ENCODE results near the gene SMIM38. TPM values are rescaled to one million over a fixed set of nuclear protein-coding genes. Genes with fewer than 3 reads are reported as not detected.

SMIM38 gene
- total RNA-seq, 4 donors from 2014 or later = 2.9 to 10.1 TPM; not detected in 2

DNA sequence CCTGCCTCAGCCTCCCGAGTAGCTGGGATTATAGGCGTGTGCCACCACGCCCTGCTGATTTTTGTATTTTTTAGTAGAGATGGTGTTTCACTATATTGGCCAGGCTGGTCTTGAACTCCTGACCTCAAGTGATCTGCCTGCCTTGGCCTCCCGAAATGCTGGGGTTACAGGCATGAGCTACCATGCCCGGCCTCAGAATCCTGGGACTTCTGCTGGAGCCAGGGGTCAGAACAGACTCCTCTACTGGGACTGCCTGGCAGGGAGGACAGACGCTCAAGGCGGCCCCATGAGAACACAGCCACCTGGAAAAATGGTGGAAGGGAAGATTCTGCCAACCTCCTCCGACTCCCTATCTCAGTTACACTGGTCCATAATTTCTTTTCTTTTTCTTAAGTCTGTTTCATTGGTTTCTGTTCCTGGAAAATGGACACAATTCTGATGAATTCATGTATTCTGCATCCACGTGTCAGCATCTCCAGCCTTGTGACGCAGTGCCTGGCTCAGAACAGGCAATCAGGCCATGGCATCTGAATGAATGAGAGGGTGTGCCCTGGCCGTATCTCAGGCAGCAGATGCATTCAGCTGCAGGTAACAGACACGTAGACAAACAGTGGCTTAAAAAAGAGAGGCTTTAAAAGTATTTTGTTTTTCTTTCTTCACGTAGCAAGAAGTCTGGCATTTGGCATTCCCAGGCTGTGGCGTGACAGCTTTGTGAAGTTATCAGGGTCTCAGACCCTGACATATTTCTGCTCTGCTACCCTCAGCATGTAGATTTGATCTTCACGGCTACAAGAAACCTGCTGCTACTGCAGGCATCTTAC lies 4.8 kb downstream of the SMIM38 start:
- Histone ChIP-seq H3K27ac (no peak overlapping the region), H3K9me3 (no peaks in the 10 kb centered on the region), H3K36me3 (no peaks in the 10 kb centered on the region), H3K4me1 (peaks cover 0 to 12% (median 9%) of the 10 kb centered on the region in 4 donors), H3K4me3 (no peak overlapping the region), H3K27me3 (peaks cover 10% of the 10 kb centered on the region)
- in situ Hi-C loops (cut with MboI; ENCODE audit: low pct_ligation_motif_present in 1 of 4, low pct_unique_long_range_greater_than_20kb in 1 of 4, low sequenced_read_pairs in 3 of 4) = no loop called here
- intact Hi-C loops (cut with DNase I; ENCODE audit: low total_unique reads) = no loop called here
- no peak for DNase-seq
- WGBS, 2 donors (ENCODE audit: low coverage in 1 of 2) = 74 to 82% methylated on average over 10 to 15 of the region's 15 CpGs
- TF ChIP-seq POLR2A (IDR thresholded peaks at IDR 0.05) = no peak
- TF ChIP-seq, protein P1, sequence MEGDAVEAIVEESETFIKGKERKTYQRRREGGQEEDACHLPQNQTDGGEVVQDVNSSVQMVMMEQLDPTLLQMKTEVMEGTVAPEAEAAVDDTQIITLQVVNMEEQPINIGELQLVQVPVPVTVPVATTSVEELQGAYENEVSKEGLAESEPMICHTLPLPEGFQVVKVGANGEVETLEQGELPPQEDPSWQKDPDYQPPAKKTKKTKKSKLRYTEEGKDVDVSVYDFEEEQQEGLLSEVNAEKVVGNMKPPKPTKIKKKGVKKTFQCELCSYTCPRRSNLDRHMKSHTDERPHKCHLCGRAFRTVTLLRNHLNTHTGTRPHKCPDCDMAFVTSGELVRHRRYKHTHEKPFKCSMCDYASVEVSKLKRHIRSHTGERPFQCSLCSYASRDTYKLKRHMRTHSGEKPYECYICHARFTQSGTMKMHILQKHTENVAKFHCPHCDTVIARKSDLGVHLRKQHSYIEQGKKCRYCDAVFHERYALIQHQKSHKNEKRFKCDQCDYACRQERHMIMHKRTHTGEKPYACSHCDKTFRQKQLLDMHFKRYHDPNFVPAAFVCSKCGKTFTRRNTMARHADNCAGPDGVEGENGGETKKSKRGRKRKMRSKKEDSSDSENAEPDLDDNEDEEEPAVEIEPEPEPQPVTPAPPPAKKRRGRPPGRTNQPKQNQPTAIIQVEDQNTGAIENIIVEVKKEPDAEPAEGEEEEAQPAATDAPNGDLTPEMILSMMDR (IDR thresholded peaks at IDR 0.05) = no peak
- TF ChIP-seq EP300 (IDR thresholded peaks at IDR 0.05; ENCODE audit: low read depth) = no peak
- no peak for TF ChIP-seq POLR2AphosphoS5 (IDR thresholded peaks at IDR 0.05)

DNA sequence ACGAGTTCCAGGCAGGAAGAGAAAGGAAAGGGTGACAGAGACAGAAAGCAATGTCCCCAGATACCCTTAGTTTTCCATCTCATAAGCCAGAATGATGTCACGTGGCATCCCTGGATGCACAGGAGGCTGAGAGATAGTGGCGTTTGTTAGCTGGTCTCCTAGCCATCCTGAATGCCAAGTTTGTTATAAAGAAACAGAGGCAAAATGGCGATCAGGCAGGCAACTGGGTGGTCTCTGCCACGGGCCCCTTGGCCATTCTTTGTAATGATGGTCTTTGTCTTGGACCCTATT lies 5.3 kb downstream of the SMIM38 start:
- WGBS, 2 donors (ENCODE audit: low coverage in 1 of 2) = 70 to 71% methylated on average over 5 of the region's 5 CpGs
- Histone ChIP-seq H3K9me3 (no peaks in the 10 kb centered on the region), H3K27ac (no peak overlapping the region), H3K27me3 (peaks cover 10% of the 10 kb centered on the region), H3K4me1 (peaks cover 0 to 12% (median 10%) of the 10 kb centered on the region in 4 donors), H3K36me3 (no peaks in the 10 kb centered on the region), H3K4me3 (no peak overlapping the region)
- in situ Hi-C loops (cut with MboI; ENCODE audit: low pct_ligation_motif_present in 1 of 4, low pct_unique_long_range_greater_than_20kb in 1 of 4, low sequenced_read_pairs in 3 of 4) = no loop called here
- TF ChIP-seq POLR2A (IDR thresholded peaks at IDR 0.05) = no peak
- no peak for TF ChIP-seq EP300 (IDR thresholded peaks at IDR 0.05; ENCODE audit: low read depth)
- no peak for TF ChIP-seq POLR2AphosphoS5 (IDR thresholded peaks at IDR 0.05)
- TF ChIP-seq, protein P1 (IDR thresholded peaks at IDR 0.05) = no peak
- DNase-seq = no peak
- intact Hi-C loops (cut with DNase I; ENCODE audit: low total_unique reads) = no loop called here

DNA sequence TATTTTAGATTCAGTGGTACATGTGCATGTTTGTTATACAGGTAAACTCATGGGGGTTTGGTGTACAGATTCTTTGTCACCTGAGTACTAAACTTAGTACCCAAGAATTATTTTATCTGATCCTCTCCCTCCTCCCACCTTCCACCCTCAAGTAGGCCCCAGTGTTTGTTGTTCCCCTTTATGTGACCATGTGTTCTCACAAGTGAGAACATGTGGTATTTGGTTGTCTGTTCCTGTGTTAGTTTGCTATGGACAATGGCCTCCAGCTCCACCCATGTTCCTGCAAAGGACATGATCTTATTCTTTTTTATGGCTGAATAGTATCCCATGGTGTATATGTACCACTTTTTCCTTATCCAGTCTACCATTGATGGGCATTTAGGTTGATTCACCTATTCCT lies 6.8 kb downstream of the SMIM38 start:
- TF ChIP-seq POLR2AphosphoS5 (IDR thresholded peaks at IDR 0.05) (no peak), EP300 (IDR thresholded peaks at IDR 0.05; ENCODE audit: low read depth) (no peak)
- TF ChIP-seq, protein P1 (IDR thresholded peaks at IDR 0.05) = no peak
- intact Hi-C loops (cut with DNase I; ENCODE audit: low total_unique reads) (no loop called here), in situ Hi-C loops (cut with MboI; ENCODE audit: low pct_ligation_motif_present in 1 of 4, low pct_unique_long_range_greater_than_20kb in 1 of 4, low sequenced_read_pairs in 3 of 4) (no loop called here)
- H3K27ac ChIP-seq = no peak overlapping the region
- peaks cover 0 to 10% (median 9%) of the 10 kb centered on the region in 4 donors for H3K4me1 ChIP-seq
- peaks cover under 1% of the 10 kb centered on the region for H3K27me3 ChIP-seq
- H3K9me3 ChIP-seq = no peaks in the 10 kb centered on the region
- H3K4me3 ChIP-seq = no peak overlapping the region
- DNase-seq = no peak
- H3K36me3 ChIP-seq = no peaks in the 10 kb centered on the region

DNA sequence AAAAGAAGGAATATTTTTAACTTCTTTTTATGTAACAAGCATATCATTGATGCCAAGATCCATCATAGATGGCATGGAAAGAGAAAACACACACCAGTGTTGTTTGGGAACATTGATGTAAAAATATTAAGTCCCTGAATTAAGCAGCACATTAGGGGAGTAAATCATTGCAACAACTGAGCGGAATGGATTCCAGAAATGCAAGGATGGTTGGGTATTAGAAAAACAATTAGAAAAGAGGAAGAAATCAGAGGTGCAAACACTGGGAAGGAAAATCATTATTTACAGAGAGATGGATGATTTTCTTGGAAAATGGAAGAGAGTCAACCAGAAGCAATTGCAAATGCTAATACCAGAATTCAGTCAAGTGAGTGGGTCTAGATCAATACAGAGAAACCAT lies 8.1 kb downstream of the SMIM38 start:
- Histone ChIP-seq H3K27me3 (no peaks in the 10 kb centered on the region), H3K27ac (no peak overlapping the region), H3K9me3 (no peaks in the 10 kb centered on the region), H3K4me3 (no peak overlapping the region), H3K4me1 (peaks cover 0 to 9% (median 7%) of the 10 kb centered on the region in 4 donors), H3K36me3 (no peaks in the 10 kb centered on the region)
- in situ Hi-C loops (cut with MboI; ENCODE audit: low pct_ligation_motif_present in 1 of 4, low pct_unique_long_range_greater_than_20kb in 1 of 4, low sequenced_read_pairs in 3 of 4) (no loop called here), intact Hi-C loops (cut with DNase I; ENCODE audit: low total_unique reads) (no loop called here)
- 92 to 100% methylated on average over 1 of the region's 1 CpG for WGBS, 2 donors (ENCODE audit: low coverage in 1 of 2)
- no peak for TF ChIP-seq POLR2A (IDR thresholded peaks at IDR 0.05)
- TF ChIP-seq, protein P1 (IDR thresholded peaks at IDR 0.05) = no peak
- TF ChIP-seq EP300 (IDR thresholded peaks at IDR 0.05; ENCODE audit: low read depth) = no peak
- TF ChIP-seq POLR2AphosphoS5 (IDR thresholded peaks at IDR 0.05) = no peak
- DNase-seq = no peak
